ENCODE results near the gene KCNAB2.

The KCNAB2 gene

GRCh38 chr1:6133146-6133895 is 87.6 kb downstream of the KCNAB2 start:
- DNase-seq: no peak
- Mint-ChIP-seq H3K36me3 (peaks cover 4% of the 10 kb centered on the region in 2 donors), H3K27me3 (peaks cover 0 to 4% of the 10 kb centered on the region in 2 donors), H3K4me1 (no peaks in the 10 kb centered on the region), H3K27ac (no peak overlapping the region), H3K4me3 (no peak overlapping the region), H3K9me3 (peaks cover 10 to 12% of the 10 kb centered on the region in 2 donors)
- ATAC-seq (replicated peaks): no peak

- no peak for ATAC-seq (replicated peaks)
- DNase-seq: no peak
- no peaks in the 10 kb centered on the region for H3K4me1 Mint-ChIP-seq
- H3K27ac Mint-ChIP-seq: no peak overlapping the region
- peaks cover 0 to 4% of the 10 kb centered on the region in 2 donors for H3K27me3 Mint-ChIP-seq
- H3K9me3 Mint-ChIP-seq: peaks cover 10 to 12% of the 10 kb centered on the region in 2 donors
- no peak overlapping the region for H3K4me3 Mint-ChIP-seq
- peaks cover 4% of the 10 kb centered on the region in 2 donors for H3K36me3 Mint-ChIP-seq
These were observed 88.5 kb downstream of the KCNAB2 start for GRCh38 chr1:6134206-6134605.

GRCh38 chr1:6134741-6135510 is 89.2 kb downstream of the KCNAB2 start:
- peaks cover 0 to 4% of the 10 kb centered on the region in 2 donors for H3K27me3 Mint-ChIP-seq
- ATAC-seq (replicated peaks): no peak

GRCh38 chr1:6136516-6137220 is 91.0 kb downstream of the KCNAB2 start:
- Mint-ChIP-seq H3K27ac (no peak overlapping the region), H3K9me3 (peaks cover 10 to 12% of the 10 kb centered on the region in 2 donors), H3K27me3 (peaks cover 0 to 4% of the 10 kb centered on the region in 2 donors), H3K4me1 (no peaks in the 10 kb centered on the region), H3K4me3 (no peak overlapping the region), H3K36me3 (peaks cover 4% of the 10 kb centered on the region in 2 donors)
- no peak for DNase-seq
- ATAC-seq (replicated peaks): no peak

More at GRCh38 chr1:6134741-6135510, 89.2 kb downstream of the KCNAB2 start:
- Mint-ChIP-seq H3K9me3 (peaks cover 10 to 12% of the 10 kb centered on the region in 2 donors), H3K27ac (no peak overlapping the region), H3K4me3 (no peak overlapping the region), H3K4me1 (no peaks in the 10 kb centered on the region), H3K36me3 (peaks cover 4% of the 10 kb centered on the region in 2 donors)
- DNase-seq: no peak

GRCh38 chr1:6137758-6138157 is 92.1 kb downstream of the KCNAB2 start:
- Mint-ChIP-seq H3K36me3 (no peaks in the 10 kb centered on the region), H3K27ac (no peak overlapping the region), H3K27me3 (peaks cover 0 to 7% of the 10 kb centered on the region in 2 donors), H3K4me3 (no peak overlapping the region), H3K9me3 (peaks cover under 1 to 2% of the 10 kb centered on the region in 2 donors), H3K4me1 (peaks cover 0 to 2% of the 10 kb centered on the region in 2 donors)
- no peak for ATAC-seq (replicated peaks)
- no peak for DNase-seq

GRCh38 chr1:6140413-6140812 is 94.7 kb downstream of the KCNAB2 start:
- no peak overlapping the region for H3K27ac Mint-ChIP-seq
- peaks cover 0 to 4% of the 10 kb centered on the region in 2 donors for H3K4me1 Mint-ChIP-seq
- no peaks in the 10 kb centered on the region for H3K9me3 Mint-ChIP-seq
- DNase-seq (no peak), ATAC-seq (replicated peaks) (no peak)
- H3K27me3 Mint-ChIP-seq: peaks cover 0 to 11% of the 10 kb centered on the region in 2 donors
- H3K36me3 Mint-ChIP-seq: no peaks in the 10 kb centered on the region
- no peak overlapping the region for H3K4me3 Mint-ChIP-seq

DNA sequence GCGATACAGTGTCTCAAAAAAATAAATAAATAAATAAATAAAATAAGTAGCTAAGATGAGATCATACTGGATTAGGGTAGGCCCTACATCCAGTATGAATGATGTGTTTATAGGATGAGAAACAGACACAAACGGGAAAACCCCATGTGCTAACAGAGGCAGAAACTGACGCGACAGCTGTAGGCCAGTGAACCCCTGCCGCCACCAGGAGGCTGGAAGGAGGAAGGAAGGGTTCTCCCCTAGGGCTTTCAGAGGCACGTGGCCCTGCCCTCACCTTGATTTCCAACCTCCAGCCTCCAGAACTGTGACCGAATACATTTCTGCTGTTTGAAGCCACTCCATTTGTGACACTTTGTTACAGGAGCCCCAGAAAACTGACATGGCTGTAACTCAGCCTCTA is 95.9 kb downstream of the KCNAB2 start:
- peak; percentile 60 for DNase-seq
- H3K4me3 Mint-ChIP-seq: no peak overlapping the region
- no peaks in the 10 kb centered on the region for H3K36me3 Mint-ChIP-seq
- peaks cover 0 to 4% of the 10 kb centered on the region in 2 donors for H3K4me1 Mint-ChIP-seq
- H3K27ac Mint-ChIP-seq: no peak overlapping the region
- no peaks in the 10 kb centered on the region for H3K9me3 Mint-ChIP-seq
- peaks cover 6 to 15% of the 10 kb centered on the region in 2 donors for H3K27me3 Mint-ChIP-seq
- peak; percentile 93 to 96 for ATAC-seq (replicated peaks)

DNA sequence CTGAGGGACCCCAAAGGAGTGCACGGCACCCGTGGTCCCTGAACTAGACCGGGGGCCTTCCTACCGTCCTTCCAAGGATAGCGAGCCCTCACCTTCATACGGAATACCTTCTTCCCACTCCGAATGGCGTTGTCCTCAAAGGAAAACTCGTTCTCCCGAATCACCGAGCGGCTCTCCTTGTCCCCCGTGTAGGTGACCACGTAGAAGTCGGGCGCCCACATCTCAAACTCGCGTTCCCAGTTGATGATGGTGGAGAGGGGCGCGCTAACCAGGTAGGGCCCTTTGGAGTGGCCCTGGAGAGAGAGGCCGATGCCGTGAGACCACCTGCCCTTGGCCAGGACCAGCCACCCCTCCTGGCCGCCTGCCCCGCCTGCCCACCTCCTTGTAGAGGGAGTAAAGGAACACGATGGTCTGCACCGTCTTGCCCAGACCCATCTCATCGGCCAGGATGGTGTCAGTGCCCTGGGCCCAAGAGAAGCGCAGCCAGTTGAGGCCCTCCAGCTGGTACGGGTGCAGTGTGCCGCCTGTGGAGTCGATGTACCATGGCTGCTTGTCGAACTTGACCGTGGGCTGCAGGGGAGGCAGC is 96.4 kb downstream of the KCNAB2 start:
- no peak overlapping the region for H3K27ac Mint-ChIP-seq
- peaks cover 6 to 16% of the 10 kb centered on the region in 2 donors for H3K27me3 Mint-ChIP-seq
- H3K36me3 Mint-ChIP-seq: no peaks in the 10 kb centered on the region
- no peak overlapping the region for H3K4me3 Mint-ChIP-seq
- ATAC-seq (replicated peaks) (no peak), DNase-seq (no peak)
- peaks cover 0 to 4% of the 10 kb centered on the region in 2 donors for H3K4me1 Mint-ChIP-seq
- H3K9me3 Mint-ChIP-seq: no peaks in the 10 kb centered on the region

DNA sequence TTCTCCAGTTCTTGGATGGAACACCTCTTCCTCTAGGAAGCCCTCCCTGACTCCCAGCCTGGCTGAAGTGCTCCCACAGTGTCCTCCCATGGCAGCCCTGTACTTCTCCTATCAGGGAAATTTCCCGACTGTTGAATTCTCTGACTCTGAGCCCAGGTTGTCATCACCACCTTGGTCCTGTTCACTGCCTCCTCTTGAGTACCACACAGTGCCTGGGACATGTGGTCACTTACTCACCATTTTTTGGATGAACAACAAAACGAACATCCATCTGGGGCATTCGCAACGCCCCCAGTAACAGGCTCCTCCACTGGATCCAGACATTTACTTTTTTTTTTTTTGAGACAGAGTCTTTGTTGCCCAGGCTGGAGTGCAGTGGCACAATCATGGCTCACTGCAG is 97.0 kb downstream of the KCNAB2 start:
- Mint-ChIP-seq H3K27ac (peak overlapping the region; percentile 84), H3K36me3 (no peaks in the 10 kb centered on the region), H3K4me3 (no peak overlapping the region), H3K9me3 (no peaks in the 10 kb centered on the region), H3K4me1 (peaks cover 0 to 4% of the 10 kb centered on the region in 2 donors), H3K27me3 (peaks cover 6 to 19% of the 10 kb centered on the region in 2 donors)
- no peak for DNase-seq
- ATAC-seq (replicated peaks): no peak

DNA sequence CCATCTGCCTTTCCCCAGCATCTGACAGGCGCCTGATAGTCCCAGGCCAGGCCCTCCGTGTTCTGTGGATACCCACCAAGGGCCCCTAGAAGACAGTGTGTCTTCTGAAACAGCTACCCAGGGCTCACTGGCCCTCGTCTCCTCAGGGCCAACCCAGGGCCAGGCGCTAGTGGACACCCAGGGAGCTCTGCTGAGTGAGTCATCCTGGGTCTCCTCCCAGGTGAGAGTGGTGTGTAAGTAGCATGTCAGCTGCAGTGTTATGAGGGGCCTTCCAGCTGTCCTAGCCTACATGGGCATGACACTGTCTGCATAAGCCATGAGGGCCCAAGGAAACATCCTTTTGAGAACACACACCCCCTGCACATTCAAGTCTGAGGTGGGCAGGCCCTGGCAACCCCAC is 97.7 kb downstream of the KCNAB2 start:
- Mint-ChIP-seq H3K9me3 (no peaks in the 10 kb centered on the region), H3K27ac (no peak overlapping the region), H3K4me3 (no peak overlapping the region), H3K36me3 (no peaks in the 10 kb centered on the region), H3K4me1 (peaks cover 0 to 9% of the 10 kb centered on the region in 2 donors), H3K27me3 (peaks cover 6 to 26% of the 10 kb centered on the region in 2 donors)
- no peak for DNase-seq
- no peak for ATAC-seq (replicated peaks)

- Mint-ChIP-seq H3K36me3 (no peaks in the 10 kb centered on the region), H3K27ac (no peak overlapping the region), H3K4me3 (no peak overlapping the region), H3K27me3 (peaks cover 6 to 32% of the 10 kb centered on the region in 2 donors), H3K9me3 (no peaks in the 10 kb centered on the region), H3K4me1 (peaks cover 0 to 11% of the 10 kb centered on the region in 2 donors)
- no peak for DNase-seq
- ATAC-seq (replicated peaks): no peak
These were observed 98.5 kb downstream of the KCNAB2 start for GRCh38 chr1:6144175-6144574.

DNA sequence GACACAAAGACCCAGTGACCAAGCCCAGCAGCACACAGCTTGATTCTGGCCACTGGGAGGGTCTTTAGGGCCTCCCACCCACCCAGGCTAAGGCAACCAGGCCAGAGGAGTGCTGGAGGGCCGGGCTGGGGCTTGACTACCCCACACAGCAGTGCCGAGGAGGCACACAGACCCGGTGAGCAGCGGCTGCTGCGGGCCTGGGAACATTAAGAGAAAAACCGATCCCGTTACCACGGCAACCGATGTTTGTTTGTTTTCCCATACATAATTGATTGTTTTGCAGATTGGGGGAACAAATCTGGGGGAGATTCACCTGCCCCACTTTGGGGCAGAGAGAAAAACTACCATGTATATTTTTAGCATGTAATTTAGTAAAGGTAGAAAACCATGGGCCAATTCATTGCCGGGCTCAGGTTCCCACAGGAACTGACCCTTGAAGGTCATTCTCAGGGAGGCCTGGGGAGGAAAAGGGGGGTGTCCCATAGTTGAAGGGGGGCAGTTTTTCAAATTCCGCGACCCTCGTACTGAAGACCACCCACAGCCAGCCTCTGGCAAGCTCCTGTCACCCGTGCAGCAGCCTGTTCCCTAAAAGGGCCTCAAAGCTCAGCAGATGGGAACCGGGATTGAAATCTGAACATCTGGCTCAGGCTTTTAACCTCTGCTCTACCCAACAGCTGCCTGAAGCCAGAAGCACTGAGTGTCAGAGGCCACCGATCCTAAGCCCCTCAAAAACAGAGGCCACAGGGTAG is 99.1 kb downstream of the KCNAB2 start:
- Mint-ChIP-seq H3K27me3 (peaks cover 6 to 32% of the 10 kb centered on the region in 2 donors), H3K27ac (no peak overlapping the region)

DNA sequence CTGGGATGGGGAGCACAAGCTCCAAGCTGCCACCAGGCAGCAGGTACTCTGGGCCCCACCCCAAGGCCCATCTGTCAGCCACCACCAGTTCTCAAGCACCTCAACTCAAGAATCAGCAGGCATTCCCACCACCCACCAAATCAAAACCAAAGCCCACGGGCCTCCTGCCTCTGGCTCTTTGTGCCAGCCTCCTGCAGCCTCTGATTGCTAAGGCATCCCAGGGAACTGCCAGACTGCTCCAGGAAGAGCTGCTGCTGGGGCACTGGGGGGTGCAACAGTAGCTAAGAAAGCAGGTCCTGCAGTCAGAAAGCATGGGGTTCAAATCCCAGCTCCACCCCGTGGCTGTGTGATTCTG is 99.7 kb downstream of the KCNAB2 start:
- no peak for DNase-seq
- Mint-ChIP-seq H3K4me3 (no peak overlapping the region), H3K36me3 (no peaks in the 10 kb centered on the region), H3K9me3 (no peaks in the 10 kb centered on the region), H3K27ac (no peak overlapping the region), H3K27me3 (peaks cover 6 to 32% of the 10 kb centered on the region in 2 donors), H3K4me1 (peaks cover 0 to 11% of the 10 kb centered on the region in 2 donors)
- no peak for ATAC-seq (replicated peaks)

More for the DNA sequence above, 99.1 kb downstream of the KCNAB2 start:
- H3K4me1 Mint-ChIP-seq: peaks cover 0 to 11% of the 10 kb centered on the region in 2 donors
- H3K36me3 Mint-ChIP-seq: no peaks in the 10 kb centered on the region
- ATAC-seq (replicated peaks): no peak
- H3K9me3 Mint-ChIP-seq: no peaks in the 10 kb centered on the region
- H3K4me3 Mint-ChIP-seq: no peak overlapping the region
- DNase-seq: no peak
